OCI-LY3 (cell line): ENCODE data around the gene P2RY11.
A peak's percentile ranks its signal among the peaks of the same experiment; 100 is the strongest.

Experiments
- H2AFZ ChIP-seq: fragments of 200-600, 300-600 bp; shearing (Covaris generic); 2 replicates; pipeline ENCODE4 v1.6.0; 2014; ENCODE audit warnings: antibody characterized with exemption, low read depth, low read length
- H3K27ac ChIP-seq: fragments of 200-600, 300-600 bp; sonication (generic); 2 replicates; pipeline ENCODE4 v1.5.1; 2014; ENCODE audit warnings: mild to moderate bottlenecking, low read length, moderate library complexity, mixed read lengths
- H3K27me3 ChIP-seq: fragments of 200-600, 300-600 bp; sonication (generic); 2 replicates; pipeline ENCODE4 v1.6.1; 2014; ENCODE audit warnings: low read depth, low read length, mixed read lengths
- H3K36me3 ChIP-seq: fragments of 200-600, 300-600 bp; sonication (generic); replicated peaks from 2 replicates; pipeline ENCODE3; 2014; ENCODE audit warnings: low read depth, low read length, mixed read lengths
- H3K4me1 ChIP-seq: fragments of 300-600, 200-600 bp; sonication (generic); 2 replicates; pipeline ENCODE4 v1.6.1; 2014; ENCODE audit warnings: low read length, mixed read lengths
- H3K4me2 ChIP-seq: fragments of 200-600, 300-600 bp; sonication (generic); 2 replicates; pipeline ENCODE4 v1.6.1; 2014; ENCODE audit warnings: low read length, mixed read lengths
- H3K4me3 ChIP-seq: fragments of 300-600, 200-600 bp; sonication (generic); 2 replicates; pipeline ENCODE4 v1.5.1; 2014; ENCODE audit warnings: antibody characterized with exemption, mild to moderate bottlenecking, low read length, moderate library complexity
- H3K79me2 ChIP-seq: fragments of 300-600, 200-600 bp; shearing (Covaris generic); 2 replicates; pipeline ENCODE4 v1.6.1; 2014; ENCODE audit warnings: mild to moderate bottlenecking, low read length, mixed read lengths
- H3K9ac ChIP-seq: fragments of 300-600, 200-600 bp; shearing (Covaris generic); 2 replicates; pipeline ENCODE4 v1.6.0; 2014; ENCODE audit warnings: mild to moderate bottlenecking, low read length, moderate library complexity
- H3K9me3 ChIP-seq: fragments of 200-600, 300-600 bp; shearing (Covaris generic); 2 replicates; pipeline ENCODE4 v1.6.1; 2014; ENCODE audit warnings: low read length, mixed read lengths; ENCODE audit not compliant: insufficient read depth
- H4K20me1 ChIP-seq: fragments of 200-600, 300-600 bp; sonication (generic); 2 replicates; pipeline ENCODE4 v1.6.1; 2016; ENCODE audit warnings: low read length, mixed read lengths; ENCODE audit not compliant: insufficient read depth
- EZH2phosphoT487 ChIP-seq: fragments of 200-600 bp; shearing (Covaris generic); IDR thresholded peaks from 2 replicates; pipeline ENCODE4 v1.6.1; 2018; ENCODE audit warnings: antibody characterized with exemption, mixed run types, low read depth
- TF ChIP-seq, protein P1 (sequence below): fragments of 200-600, 300-600 bp; sonication (generic); IDR thresholded peaks from 2 replicates; pipeline ENCODE4 v1.5.1; 2014; ENCODE audit warnings: antibody characterized with exemption, low read length, low read depth

The P2RY11 gene

GRCh38 chr19:10070730-10071446 is 40.6 kb upstream of the P2RY11 start:
- Histone ChIP-seq H2AFZ (no peak overlapping the region), H3K9me3 (no peaks in the 10 kb centered on the region), H3K4me3 (no peak overlapping the region), H3K27me3 (peaks cover 13% of the 10 kb centered on the region), H3K36me3 (no peaks in the 10 kb centered on the region), H3K27ac (no peak overlapping the region), H3K79me2 (no peaks in the 10 kb centered on the region), H4K20me1 (no peaks in the 10 kb centered on the region), H3K4me2 (no peak overlapping the region), H3K9ac (no peak overlapping the region), H3K4me1 (peaks cover 2% of the 10 kb centered on the region; the same call in 1 of the 2 replicates)
- TF ChIP-seq EZH2phosphoT487: no peak
- TF ChIP-seq, protein P1, sequence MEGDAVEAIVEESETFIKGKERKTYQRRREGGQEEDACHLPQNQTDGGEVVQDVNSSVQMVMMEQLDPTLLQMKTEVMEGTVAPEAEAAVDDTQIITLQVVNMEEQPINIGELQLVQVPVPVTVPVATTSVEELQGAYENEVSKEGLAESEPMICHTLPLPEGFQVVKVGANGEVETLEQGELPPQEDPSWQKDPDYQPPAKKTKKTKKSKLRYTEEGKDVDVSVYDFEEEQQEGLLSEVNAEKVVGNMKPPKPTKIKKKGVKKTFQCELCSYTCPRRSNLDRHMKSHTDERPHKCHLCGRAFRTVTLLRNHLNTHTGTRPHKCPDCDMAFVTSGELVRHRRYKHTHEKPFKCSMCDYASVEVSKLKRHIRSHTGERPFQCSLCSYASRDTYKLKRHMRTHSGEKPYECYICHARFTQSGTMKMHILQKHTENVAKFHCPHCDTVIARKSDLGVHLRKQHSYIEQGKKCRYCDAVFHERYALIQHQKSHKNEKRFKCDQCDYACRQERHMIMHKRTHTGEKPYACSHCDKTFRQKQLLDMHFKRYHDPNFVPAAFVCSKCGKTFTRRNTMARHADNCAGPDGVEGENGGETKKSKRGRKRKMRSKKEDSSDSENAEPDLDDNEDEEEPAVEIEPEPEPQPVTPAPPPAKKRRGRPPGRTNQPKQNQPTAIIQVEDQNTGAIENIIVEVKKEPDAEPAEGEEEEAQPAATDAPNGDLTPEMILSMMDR: no peak

GRCh38 chr19:10074153-10074552 is 37.3 kb upstream of the P2RY11 start:
- peak overlapping the region; percentile 35; the same call in 1 of the 2 replicates for H3K9ac ChIP-seq
- H3K27ac ChIP-seq: no peak overlapping the region
- H4K20me1 ChIP-seq: no peaks in the 10 kb centered on the region
- H3K9me3 ChIP-seq: no peaks in the 10 kb centered on the region
- peak overlapping the region; percentile 47 for H3K4me2 ChIP-seq
- H2AFZ ChIP-seq: peak overlapping the region; percentile 98
- no peaks in the 10 kb centered on the region for H3K79me2 ChIP-seq
- peaks cover 10% of the 10 kb centered on the region; the same call in 1 of the 2 replicates for H3K27me3 ChIP-seq
- peaks cover 2% of the 10 kb centered on the region; the same call in 1 of the 2 replicates for H3K4me1 ChIP-seq
- no peaks in the 10 kb centered on the region for H3K36me3 ChIP-seq
- H3K4me3 ChIP-seq: 0 out of 2 replicates have a peak overlapping the region, but pooled peaks have one; percentile 20
- no peak for TF ChIP-seq EZH2phosphoT487
- TF ChIP-seq, protein P1: peak; percentile 97

DNA sequence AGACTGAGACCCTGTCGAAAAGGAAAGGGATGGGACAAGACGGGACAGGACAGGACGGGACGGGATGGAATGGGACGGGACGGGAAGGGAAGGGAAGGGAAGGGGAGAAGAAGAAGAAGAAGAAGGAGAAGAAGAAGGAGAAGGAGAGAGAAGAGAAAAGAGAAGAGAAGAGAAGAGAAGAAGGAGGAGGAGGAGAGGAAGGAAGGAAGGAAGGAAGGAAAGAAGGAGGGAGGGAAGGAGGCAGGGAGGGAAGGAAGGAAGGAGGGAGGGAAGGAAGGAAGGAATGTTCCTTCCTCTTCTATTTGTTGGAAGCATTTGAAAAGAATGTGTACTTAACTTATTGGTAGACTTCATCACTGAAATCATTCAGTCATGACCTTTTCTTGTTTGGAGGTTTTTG is 35.0 kb upstream of the P2RY11 start:
- Histone ChIP-seq H3K9ac (no peak overlapping the region), H3K9me3 (no peaks in the 10 kb centered on the region), H3K4me3 (no peak overlapping the region), H4K20me1 (no peaks in the 10 kb centered on the region), H3K4me2 (no peak overlapping the region), H3K79me2 (no peaks in the 10 kb centered on the region), H3K4me1 (peaks cover 2% of the 10 kb centered on the region; the same call in 1 of the 2 replicates), H3K36me3 (no peaks in the 10 kb centered on the region), H2AFZ (no peak overlapping the region), H3K27ac (no peak overlapping the region), H3K27me3 (peaks cover 10% of the 10 kb centered on the region; the same call in 1 of the 2 replicates)
- TF ChIP-seq, protein P1: no peak
- TF ChIP-seq EZH2phosphoT487: no peak

DNA sequence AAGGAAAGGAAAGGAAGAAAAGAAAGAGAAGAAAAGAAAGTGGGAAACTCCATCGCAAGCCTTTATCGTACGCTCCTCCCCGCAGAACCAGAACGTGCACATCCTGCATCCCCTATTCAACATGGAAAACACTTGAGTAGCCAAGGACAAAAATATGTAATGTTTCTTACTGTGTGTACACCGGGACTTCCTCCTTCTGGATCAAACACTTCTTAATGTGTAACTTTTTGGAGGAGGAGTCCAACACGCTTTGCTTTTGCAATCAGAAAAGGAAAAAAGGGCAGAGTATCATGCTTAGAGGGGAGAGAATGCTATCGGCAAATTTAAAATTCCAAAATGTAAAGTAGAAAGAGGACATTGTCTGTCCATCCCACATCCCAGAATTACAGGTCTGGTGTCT is 33.2 kb upstream of the P2RY11 start:
- H3K4me3 ChIP-seq: no peak overlapping the region
- H3K79me2 ChIP-seq: no peaks in the 10 kb centered on the region
- H3K27me3 ChIP-seq: peaks cover 10% of the 10 kb centered on the region; the same call in 1 of the 2 replicates
- H3K9ac ChIP-seq: no peak overlapping the region
- H3K4me2 ChIP-seq: no peak overlapping the region
- H3K27ac ChIP-seq: no peak overlapping the region
- no peak overlapping the region for H2AFZ ChIP-seq
- no peak for TF ChIP-seq EZH2phosphoT487
- TF ChIP-seq, protein P1: no peak
- H4K20me1 ChIP-seq: no peaks in the 10 kb centered on the region
- H3K36me3 ChIP-seq: no peaks in the 10 kb centered on the region
- H3K9me3 ChIP-seq: no peaks in the 10 kb centered on the region
- H3K4me1 ChIP-seq: peaks cover 2% of the 10 kb centered on the region; the same call in 1 of the 2 replicates
